HEK293 (cell line): ENCODE results near the gene MGMT.

Experiments used
- CTCF ChIA-PET: fragments of 350-600 bp; formaldehyde crosslinking; extraction: SDS; loops from one replicate; lab custom pipeline; 2021; ENCODE audit warnings: antibody characterized with exemption; lab: Yijun Ruan, JAX
- POLR2A ChIA-PET: fragments of 300-600 bp; formaldehyde crosslinking; extraction: SDS; loops from one replicate; lab custom pipeline; 2020; ENCODE audit warnings: antibody characterized with exemption, inconsistent platforms; lab: Yijun Ruan, JAX
- H3K27ac ChIP-seq: fragments of 200-500 bp; sonication (Bioruptor generic); 2 replicates; pipeline ENCODE4 v1.5.1; 2014; ENCODE audit warnings: low read depth, low read length, control low read depth, inconsistent platforms; ENCODE audit errors: extremely low read depth
- H3K36me3 ChIP-seq, 2 experiments: fragments of 200-500 bp in 1 of 2; sonication (Bioruptor generic) in 1 of 2; 1 replicate in 1 of 2; 2 replicates in 1 of 2; pipeline ENCODE4 v1.5.1; 2014 to 2017; ENCODE audit warnings: inconsistent platforms in 2 of 2, low read length in 2 of 2; ENCODE audit not compliant: control insufficient read depth in 2 of 2, insufficient read depth in 1 of 2
- H3K4me1 ChIP-seq: fragments of 200-500 bp; sonication (Bioruptor generic); 2 replicates; pipeline ENCODE4 v1.5.1; 2014; ENCODE audit warnings: mild to moderate bottlenecking, low read length, inconsistent platforms; ENCODE audit not compliant: control insufficient read depth, insufficient read depth
- H3K4me3 ChIP-seq: 2 replicates; pipeline ENCODE4 v1.5.1; 2011; ENCODE audit warnings: low read depth, mild to moderate bottlenecking, control low read depth, low read length, moderate library complexity
- H3K9me3 ChIP-seq: fragments of 200-500 bp; sonication (Bioruptor generic); 2 replicates; pipeline ENCODE4 v1.5.1; 2014; ENCODE audit warnings: low read depth, low read length, inconsistent platforms; ENCODE audit not compliant: control insufficient read depth, insufficient read depth
- EGR2 ChIP-seq: fragments of 450-650 bp; formaldehyde crosslinking; IDR thresholded peaks from 2 replicates; pipeline ENCODE4 v1.5.1; 2016; ENCODE audit warnings: low read depth, missing biosample characterization, missing genetic modification characterization
- FEZF1 ChIP-seq: fragments of 450-650 bp; formaldehyde crosslinking; IDR thresholded peaks from 2 replicates; pipeline ENCODE4 v1.5.1; 2016; ENCODE audit warnings: missing biosample characterization, missing genetic modification characterization
- HOXD13 ChIP-seq: sonication (generic); formaldehyde crosslinking; IDR thresholded peaks from 2 replicates; pipeline ENCODE4 v1.8.0; 2022; ENCODE audit warnings: missing genetic modification reagents, borderline replicate concordance
- IKZF3 ChIP-seq: fragments of 450-650 bp; IDR thresholded peaks from 2 replicates; pipeline ENCODE4 v1.5.0; 2018; ENCODE audit warnings: missing biosample characterization, mild to moderate bottlenecking, missing genetic modification characterization, moderate library complexity
- KLF9 ChIP-seq: fragments of 450-650 bp; formaldehyde crosslinking; IDR thresholded peaks from 2 replicates; pipeline ENCODE4 v1.5.1; 2016; ENCODE audit warnings: missing biosample characterization, missing genetic modification characterization, low read depth
- ZBTB21 ChIP-seq: fragments of 450-650 bp; formaldehyde crosslinking; IDR thresholded peaks from 2 replicates; pipeline ENCODE4 v1.5.1; 2017; ENCODE audit warnings: missing biosample characterization, missing genetic modification characterization
- ZBTB48 ChIP-seq: fragments of 450-650 bp; formaldehyde crosslinking; IDR thresholded peaks from 2 replicates; pipeline ENCODE4 v1.5.1; 2016; ENCODE audit warnings: missing biosample characterization, missing genetic modification characterization
- ZBTB8A ChIP-seq: fragments of 450-650 bp; formaldehyde crosslinking; IDR thresholded peaks from 2 replicates; pipeline ENCODE4 v1.5.1; 2016; ENCODE audit warnings: missing biosample characterization, missing genetic modification characterization
- ZNF138 ChIP-seq: fragments of 450-650 bp; formaldehyde crosslinking; IDR thresholded peaks from 2 replicates; pipeline ENCODE4 v1.5.1; 2016; ENCODE audit warnings: missing biosample characterization, missing genetic modification characterization, borderline replicate concordance
- ZNF169 ChIP-seq: fragments of 450-650 bp; formaldehyde crosslinking; IDR thresholded peaks from 2 replicates; pipeline ENCODE4 v1.5.1; 2016; ENCODE audit warnings: missing biosample characterization, missing genetic modification characterization
- ZNF214 ChIP-seq: fragments of 450-650 bp; formaldehyde crosslinking; IDR thresholded peaks from 2 replicates; pipeline ENCODE4 v1.5.1; 2017; ENCODE audit warnings: missing biosample characterization, mild to moderate bottlenecking, missing genetic modification characterization, borderline replicate concordance
- ZNF426 ChIP-seq: fragments of 450-650 bp; formaldehyde crosslinking; IDR thresholded peaks from 2 replicates; pipeline ENCODE4 v1.5.1; 2017; ENCODE audit warnings: missing biosample characterization, missing genetic modification characterization, mild to moderate bottlenecking, inconsistent platforms, moderate library complexity
- ZNF530 ChIP-seq: fragments of 450-650 bp; formaldehyde crosslinking; IDR thresholded peaks from 2 replicates; pipeline ENCODE4 v1.5.1; 2016; ENCODE audit warnings: low read depth, missing biosample characterization, missing genetic modification characterization
- ZNF585B ChIP-seq: fragments of 450-650 bp; formaldehyde crosslinking; IDR thresholded peaks from 2 replicates; pipeline ENCODE4 v1.5.1; 2016; ENCODE audit warnings: missing biosample characterization, missing genetic modification characterization
- ZNF629 ChIP-seq: fragments of 450-650 bp; formaldehyde crosslinking; IDR thresholded peaks from 2 replicates; pipeline ENCODE4 v1.5.1; 2017; ENCODE audit warnings: missing biosample characterization, missing genetic modification characterization
- ZNF670 ChIP-seq: fragments of 450-650 bp; formaldehyde crosslinking; IDR thresholded peaks from 2 replicates; pipeline ENCODE4 v1.5.1; 2016; ENCODE audit warnings: missing biosample characterization, missing genetic modification characterization, low read depth
- ZNF76 ChIP-seq: fragments of 450-650 bp; formaldehyde crosslinking; IDR thresholded peaks from 2 replicates; pipeline ENCODE4; 2016; ENCODE audit warnings: low read depth, missing biosample characterization, missing genetic modification characterization, borderline replicate concordance
- TF ChIP-seq, protein P1 (sequence below): fragments of 450-650 bp; formaldehyde crosslinking; IDR thresholded peaks from 2 replicates; pipeline ENCODE4 v1.5.1; 2016; ENCODE audit warnings: missing biosample characterization, missing genetic modification characterization
- TF ChIP-seq, protein P2 (sequence below): fragments of 450-650 bp; formaldehyde crosslinking; IDR thresholded peaks from 2 replicates; pipeline ENCODE4 v1.5.1; 2017; ENCODE audit warnings: missing biosample characterization, missing genetic modification characterization
- TF ChIP-seq, protein P3 (sequence below): fragments of 450-650 bp; formaldehyde crosslinking; IDR thresholded peaks from 2 replicates; pipeline ENCODE4 v1.5.1; 2016; ENCODE audit warnings: missing biosample characterization, missing genetic modification characterization
- TF ChIP-seq, protein P4 (sequence below): fragments of 450-650 bp; formaldehyde crosslinking; IDR thresholded peaks from 2 replicates; pipeline ENCODE4 v1.5.1; 2016; ENCODE audit warnings: missing biosample characterization, missing genetic modification characterization, low read depth
- TF ChIP-seq, protein P5 (sequence below): fragments of 450-650 bp; formaldehyde crosslinking; IDR thresholded peaks from 2 replicates; pipeline ENCODE4 v1.5.1; 2016; ENCODE audit warnings: missing biosample characterization, missing genetic modification characterization

The MGMT gene

DNA sequence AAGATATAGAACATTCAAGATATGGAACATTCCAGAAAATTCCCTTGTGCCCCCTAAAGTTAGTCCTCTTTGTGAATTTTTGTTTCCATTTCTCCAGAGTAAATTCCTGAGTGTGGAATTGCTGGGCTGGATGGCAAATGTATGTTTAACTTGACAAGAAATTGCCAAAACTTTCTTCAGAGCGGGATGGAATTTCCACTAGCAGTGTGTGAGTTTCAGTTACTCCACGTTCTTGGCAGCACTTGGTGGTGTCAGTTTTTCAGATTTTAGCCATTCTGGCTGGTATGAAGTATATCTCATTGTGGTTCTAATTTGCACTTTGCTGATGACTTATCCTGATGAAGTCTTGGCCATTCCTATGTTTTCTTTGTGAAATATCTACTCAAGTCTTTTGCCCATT, 71.2 kb downstream of the MGMT start:
- POLR2A ChIA-PET = no interaction called here
- H3K9me3 ChIP-seq = no peaks in the 10 kb centered on the region
- H3K4me3 ChIP-seq = no peak overlapping the region
- CTCF ChIA-PET = no interaction called here
- H3K36me3 ChIP-seq = no peaks in the 10 kb centered on the region
- no peak overlapping the region for H3K27ac ChIP-seq
- TF ChIP-seq, protein P1, sequence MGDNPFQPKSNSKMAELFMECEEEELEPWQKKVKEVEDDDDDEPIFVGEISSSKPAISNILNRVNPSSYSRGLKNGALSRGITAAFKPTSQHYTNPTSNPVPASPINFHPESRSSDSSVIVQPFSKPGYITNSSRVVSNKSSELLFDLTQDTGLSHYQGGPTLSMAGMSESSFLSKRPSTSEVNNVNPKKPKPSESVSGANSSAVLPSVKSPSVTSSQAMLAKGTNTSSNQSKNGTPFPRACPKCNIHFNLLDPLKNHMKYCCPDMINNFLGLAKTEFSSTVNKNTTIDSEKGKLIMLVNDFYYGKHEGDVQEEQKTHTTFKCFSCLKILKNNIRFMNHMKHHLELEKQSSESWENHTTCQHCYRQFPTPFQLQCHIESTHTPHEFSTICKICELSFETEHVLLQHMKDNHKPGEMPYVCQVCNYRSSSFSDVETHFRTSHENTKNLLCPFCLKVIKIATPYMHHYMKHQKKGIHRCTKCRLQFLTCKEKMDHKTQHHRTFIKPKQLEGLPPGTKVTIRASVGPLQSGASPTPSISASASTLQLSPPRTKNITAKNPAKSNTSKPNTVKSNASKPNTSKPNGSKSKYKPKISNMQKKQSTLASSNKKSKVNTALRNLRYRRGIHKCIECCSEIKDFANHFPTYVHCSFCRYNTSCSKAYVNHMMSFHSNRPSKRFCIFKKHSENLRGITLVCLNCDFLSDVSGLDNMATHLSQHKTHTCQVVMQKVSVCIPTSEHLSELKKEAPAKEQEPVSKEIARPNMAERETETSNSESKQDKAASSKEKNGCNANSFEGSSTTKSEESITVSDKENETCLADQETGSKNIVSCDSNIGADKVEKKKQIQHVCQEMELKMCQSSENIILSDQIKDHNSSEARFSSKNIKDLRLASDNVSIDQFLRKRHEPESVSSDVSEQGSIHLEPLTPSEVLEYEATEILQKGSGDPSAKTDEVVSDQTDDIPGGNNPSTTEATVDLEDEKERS = no peak
- TF ChIP-seq HOXD13 (CRISPR knock-in tag) = no peak
- TF ChIP-seq KLF9 (tag by site-specific recombination) = no peak
- TF ChIP-seq, protein P2, sequence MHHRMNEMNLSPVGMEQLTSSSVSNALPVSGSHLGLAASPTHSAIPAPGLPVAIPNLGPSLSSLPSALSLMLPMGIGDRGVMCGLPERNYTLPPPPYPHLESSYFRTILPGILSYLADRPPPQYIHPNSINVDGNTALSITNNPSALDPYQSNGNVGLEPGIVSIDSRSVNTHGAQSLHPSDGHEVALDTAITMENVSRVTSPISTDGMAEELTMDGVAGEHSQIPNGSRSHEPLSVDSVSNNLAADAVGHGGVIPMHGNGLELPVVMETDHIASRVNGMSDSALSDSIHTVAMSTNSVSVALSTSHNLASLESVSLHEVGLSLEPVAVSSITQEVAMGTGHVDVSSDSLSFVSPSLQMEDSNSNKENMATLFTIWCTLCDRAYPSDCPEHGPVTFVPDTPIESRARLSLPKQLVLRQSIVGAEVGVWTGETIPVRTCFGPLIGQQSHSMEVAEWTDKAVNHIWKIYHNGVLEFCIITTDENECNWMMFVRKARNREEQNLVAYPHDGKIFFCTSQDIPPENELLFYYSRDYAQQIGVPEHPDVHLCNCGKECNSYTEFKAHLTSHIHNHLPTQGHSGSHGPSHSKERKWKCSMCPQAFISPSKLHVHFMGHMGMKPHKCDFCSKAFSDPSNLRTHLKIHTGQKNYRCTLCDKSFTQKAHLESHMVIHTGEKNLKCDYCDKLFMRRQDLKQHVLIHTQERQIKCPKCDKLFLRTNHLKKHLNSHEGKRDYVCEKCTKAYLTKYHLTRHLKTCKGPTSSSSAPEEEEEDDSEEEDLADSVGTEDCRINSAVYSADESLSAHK (tag by site-specific recombination) = 0 out of 2 replicates have a peak, but pooled peaks have one; percentile 16
- peaks cover 8% of the 10 kb centered on the region for H3K4me1 ChIP-seq

DNA sequence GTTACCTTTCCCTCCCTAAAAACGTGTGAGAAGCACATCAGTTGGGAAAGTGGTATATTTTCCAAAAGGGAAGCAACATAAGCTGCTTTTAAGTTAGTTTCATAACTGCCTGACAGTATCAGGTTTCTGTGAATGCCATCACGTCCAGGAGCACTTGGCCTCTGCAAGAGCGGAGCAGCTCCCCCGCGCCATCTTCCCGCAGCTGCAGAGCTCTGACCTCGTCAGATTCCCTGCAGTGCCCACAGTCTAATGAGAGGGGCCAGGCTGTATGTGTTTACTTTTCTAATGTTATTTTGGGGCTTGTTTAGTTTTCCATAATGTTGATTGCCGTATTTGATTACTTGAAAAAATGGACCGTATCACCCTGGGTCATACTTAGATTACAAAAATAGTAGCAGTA, 74.2 kb downstream of the MGMT start:
- ChIA-PET POLR2A (no interaction called here), CTCF (interaction anchor here (0.6 to 0.7 kb wide), 2 partner anchors 16 to 20 kb away, joined by 3 read pairs; no protein-coding TSS in a partner anchor)
- Histone ChIP-seq H3K9me3 (no peaks in the 10 kb centered on the region), H3K36me3 (no peaks in the 10 kb centered on the region), H3K4me3 (no peak overlapping the region), H3K27ac (no peak overlapping the region), H3K4me1 (peaks cover 8% of the 10 kb centered on the region)
- TF ChIP-seq ZNF76 (tag by site-specific recombination) (no peak), IKZF3 (tag by site-specific recombination) (no peak), EGR2 (no peak), ZNF169 (tag by site-specific recombination) (no peak), FEZF1 (tag by site-specific recombination) (peak; percentile 47; the same call in 1 of the 2 replicates), ZNF585B (tag by site-specific recombination) (no peak), ZNF670 (tag by site-specific recombination) (no peak), ZBTB21 (tag by site-specific recombination) (no peak), ZBTB8A (no peak), ZNF138 (no peak), ZNF426 (tag by site-specific recombination) (no peak), ZNF530 (no peak), ZNF214 (no peak), ZBTB48 (no peak), ZNF629 (tag by site-specific recombination) (no peak)
- TF ChIP-seq, protein P3, sequence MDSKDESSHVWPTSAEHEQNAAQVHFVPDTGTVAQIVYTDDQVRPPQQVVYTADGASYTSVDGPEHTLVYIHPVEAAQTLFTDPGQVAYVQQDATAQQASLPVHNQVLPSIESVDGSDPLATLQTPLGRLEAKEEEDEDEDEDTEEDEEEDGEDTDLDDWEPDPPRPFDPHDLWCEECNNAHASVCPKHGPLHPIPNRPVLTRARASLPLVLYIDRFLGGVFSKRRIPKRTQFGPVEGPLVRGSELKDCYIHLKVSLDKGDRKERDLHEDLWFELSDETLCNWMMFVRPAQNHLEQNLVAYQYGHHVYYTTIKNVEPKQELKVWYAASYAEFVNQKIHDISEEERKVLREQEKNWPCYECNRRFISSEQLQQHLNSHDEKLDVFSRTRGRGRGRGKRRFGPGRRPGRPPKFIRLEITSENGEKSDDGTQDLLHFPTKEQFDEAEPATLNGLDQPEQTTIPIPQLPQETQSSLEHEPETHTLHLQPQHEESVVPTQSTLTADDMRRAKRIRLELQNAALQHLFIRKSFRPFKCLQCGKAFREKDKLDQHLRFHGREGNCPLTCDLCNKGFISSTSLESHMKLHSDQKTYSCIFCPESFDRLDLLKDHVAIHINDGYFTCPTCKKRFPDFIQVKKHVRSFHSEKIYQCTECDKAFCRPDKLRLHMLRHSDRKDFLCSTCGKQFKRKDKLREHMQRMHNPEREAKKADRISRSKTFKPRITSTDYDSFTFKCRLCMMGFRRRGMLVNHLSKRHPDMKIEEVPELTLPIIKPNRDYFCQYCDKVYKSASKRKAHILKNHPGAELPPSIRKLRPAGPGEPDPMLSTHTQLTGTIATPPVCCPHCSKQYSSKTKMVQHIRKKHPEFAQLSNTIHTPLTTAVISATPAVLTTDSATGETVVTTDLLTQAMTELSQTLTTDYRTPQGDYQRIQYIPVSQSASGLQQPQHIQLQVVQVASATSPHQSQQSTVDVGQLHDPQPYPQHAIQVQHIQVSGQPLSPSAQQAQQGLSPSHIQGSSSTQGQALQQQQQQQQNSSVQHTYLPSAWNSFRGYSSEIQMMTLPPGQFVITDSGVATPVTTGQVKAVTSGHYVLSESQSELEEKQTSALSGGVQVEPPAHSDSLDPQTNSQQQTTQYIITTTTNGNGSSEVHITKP (tag by site-specific recombination) = no peak
- TF ChIP-seq, protein P4, sequence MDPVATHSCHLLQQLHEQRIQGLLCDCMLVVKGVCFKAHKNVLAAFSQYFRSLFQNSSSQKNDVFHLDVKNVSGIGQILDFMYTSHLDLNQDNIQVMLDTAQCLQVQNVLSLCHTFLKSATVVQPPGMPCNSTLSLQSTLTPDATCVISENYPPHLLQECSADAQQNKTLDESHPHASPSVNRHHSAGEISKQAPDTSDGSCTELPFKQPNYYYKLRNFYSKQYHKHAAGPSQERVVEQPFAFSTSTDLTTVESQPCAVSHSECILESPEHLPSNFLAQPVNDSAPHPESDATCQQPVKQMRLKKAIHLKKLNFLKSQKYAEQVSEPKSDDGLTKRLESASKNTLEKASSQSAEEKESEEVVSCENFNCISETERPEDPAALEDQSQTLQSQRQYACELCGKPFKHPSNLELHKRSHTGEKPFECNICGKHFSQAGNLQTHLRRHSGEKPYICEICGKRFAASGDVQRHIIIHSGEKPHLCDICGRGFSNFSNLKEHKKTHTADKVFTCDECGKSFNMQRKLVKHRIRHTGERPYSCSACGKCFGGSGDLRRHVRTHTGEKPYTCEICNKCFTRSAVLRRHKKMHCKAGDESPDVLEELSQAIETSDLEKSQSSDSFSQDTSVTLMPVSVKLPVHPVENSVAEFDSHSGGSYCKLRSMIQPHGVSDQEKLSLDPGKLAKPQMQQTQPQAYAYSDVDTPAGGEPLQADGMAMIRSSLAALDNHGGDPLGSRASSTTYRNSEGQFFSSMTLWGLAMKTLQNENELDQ (tag by site-specific recombination) = no peak
- TF ChIP-seq, protein P5, sequence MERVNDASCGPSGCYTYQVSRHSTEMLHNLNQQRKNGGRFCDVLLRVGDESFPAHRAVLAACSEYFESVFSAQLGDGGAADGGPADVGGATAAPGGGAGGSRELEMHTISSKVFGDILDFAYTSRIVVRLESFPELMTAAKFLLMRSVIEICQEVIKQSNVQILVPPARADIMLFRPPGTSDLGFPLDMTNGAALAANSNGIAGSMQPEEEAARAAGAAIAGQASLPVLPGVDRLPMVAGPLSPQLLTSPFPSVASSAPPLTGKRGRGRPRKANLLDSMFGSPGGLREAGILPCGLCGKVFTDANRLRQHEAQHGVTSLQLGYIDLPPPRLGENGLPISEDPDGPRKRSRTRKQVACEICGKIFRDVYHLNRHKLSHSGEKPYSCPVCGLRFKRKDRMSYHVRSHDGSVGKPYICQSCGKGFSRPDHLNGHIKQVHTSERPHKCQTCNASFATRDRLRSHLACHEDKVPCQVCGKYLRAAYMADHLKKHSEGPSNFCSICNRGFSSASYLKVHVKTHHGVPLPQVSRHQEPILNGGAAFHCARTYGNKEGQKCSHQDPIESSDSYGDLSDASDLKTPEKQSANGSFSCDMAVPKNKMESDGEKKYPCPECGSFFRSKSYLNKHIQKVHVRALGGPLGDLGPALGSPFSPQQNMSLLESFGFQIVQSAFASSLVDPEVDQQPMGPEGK (tag by site-specific recombination) = no peak
